Measurements from ENCODE around the gene IL2RA.

- TF ChIP-seq CTCF (conservative IDR thresholded peaks at IDR 0.05; ENCODE audit: low read depth, low read length) = no peak
- no peak for TF ChIP-seq EZH2 (IDR thresholded peaks at IDR 0.05; ENCODE audit: low read length, unreplicated experiment)
- TF ChIP-seq EZH2phosphoT487 (IDR thresholded peaks at IDR 0.05; ENCODE audit: borderline replicate concordance, low read length) = no peak
Observed at GRCh38 chr10:5987747-5988146, 74.4 kb downstream of the IL2RA start.

All from PC-3 (cell line).